Hepatocyte (in vitro differentiated cells): ENCODE results near the gene SLC25A46.

ENCODE experiments used
- EZH2 ChIP-seq: fragments of 200-600 bp; sonication (generic); IDR thresholded peaks from 2 replicates; pipeline ENCODE4 v1.6.1; 2016; ENCODE audit warnings: antibody characterized with exemption, mild to moderate bottlenecking, borderline replicate concordance
- TF ChIP-seq, protein P1 (sequence below): fragments of 200-600 bp; sonication (generic); IDR thresholded peaks from 2 replicates; pipeline ENCODE4 v1.5.1; 2016; ENCODE audit warnings: antibody characterized with exemption, mild to moderate bottlenecking; ENCODE audit not compliant: poor library complexity

- TF ChIP-seq, protein P1, sequence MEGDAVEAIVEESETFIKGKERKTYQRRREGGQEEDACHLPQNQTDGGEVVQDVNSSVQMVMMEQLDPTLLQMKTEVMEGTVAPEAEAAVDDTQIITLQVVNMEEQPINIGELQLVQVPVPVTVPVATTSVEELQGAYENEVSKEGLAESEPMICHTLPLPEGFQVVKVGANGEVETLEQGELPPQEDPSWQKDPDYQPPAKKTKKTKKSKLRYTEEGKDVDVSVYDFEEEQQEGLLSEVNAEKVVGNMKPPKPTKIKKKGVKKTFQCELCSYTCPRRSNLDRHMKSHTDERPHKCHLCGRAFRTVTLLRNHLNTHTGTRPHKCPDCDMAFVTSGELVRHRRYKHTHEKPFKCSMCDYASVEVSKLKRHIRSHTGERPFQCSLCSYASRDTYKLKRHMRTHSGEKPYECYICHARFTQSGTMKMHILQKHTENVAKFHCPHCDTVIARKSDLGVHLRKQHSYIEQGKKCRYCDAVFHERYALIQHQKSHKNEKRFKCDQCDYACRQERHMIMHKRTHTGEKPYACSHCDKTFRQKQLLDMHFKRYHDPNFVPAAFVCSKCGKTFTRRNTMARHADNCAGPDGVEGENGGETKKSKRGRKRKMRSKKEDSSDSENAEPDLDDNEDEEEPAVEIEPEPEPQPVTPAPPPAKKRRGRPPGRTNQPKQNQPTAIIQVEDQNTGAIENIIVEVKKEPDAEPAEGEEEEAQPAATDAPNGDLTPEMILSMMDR, result no peak
- TF ChIP-seq EZH2, result no peak
These were observed 21.4 kb downstream of the SLC25A46 start for GRCh38 chr5:110760158-110760557.
